RWPE1 (cell line): ENCODE data around the gene CPEB3.

ENCODE experiments used
- CTCF ChIA-PET: fragments of 350-600 bp; sonication (Branson Sonifier 250); formaldehyde crosslinking; extraction: SDS; loops from one replicate; lab custom pipeline; 2021; lab: Yijun Ruan, JAX
- POLR2A ChIA-PET: fragments of 400-600 bp; formaldehyde crosslinking; extraction: SDS; loops from one replicate; lab custom pipeline; 2020; ENCODE audit warnings: antibody characterized with exemption; ENCODE audit not compliant: low non-redundant PET; lab: Yijun Ruan, JAX
- DNase-seq: peaks from one replicate; pipeline ENCODE4 v3.0.0; 2012; ENCODE audit warnings: low spot score
- H3K27ac ChIP-seq: fragments of 450-650 bp; 2 replicates; pipeline ENCODE4 v1.5.1; 2017
- CTCF ChIP-seq: fragments of 450-650 bp; conservative IDR thresholded peaks from 2 replicates; pipeline ENCODE4 v1.5.1; 2017; ENCODE audit warnings: low read depth, mild to moderate bottlenecking

Gene CPEB3

DNA sequence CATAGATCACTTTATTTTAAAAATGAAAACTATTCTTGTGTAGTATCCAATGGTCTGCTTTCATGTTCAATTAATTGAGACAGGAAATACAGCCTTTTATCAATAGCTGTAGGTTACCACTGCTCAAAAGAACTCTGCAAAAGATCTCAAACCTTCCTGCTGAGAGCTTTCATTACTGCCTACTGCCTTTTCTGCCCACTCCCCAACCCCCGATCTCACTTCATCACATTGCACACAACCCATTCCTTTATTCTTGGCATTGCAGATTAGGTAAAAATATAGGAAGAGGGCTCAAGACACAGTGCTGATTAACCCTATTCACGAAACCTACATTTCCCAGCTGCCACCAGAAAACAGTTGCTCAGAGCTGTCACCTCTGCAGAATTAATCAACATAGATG lies 195.9 kb downstream of the CPEB3 start:
- no peak overlapping the region for H3K27ac ChIP-seq
- DNase-seq, result no peak
- no peak for TF ChIP-seq CTCF
- POLR2A ChIA-PET, result no interaction called here
- CTCF ChIA-PET, result interaction anchor here (0.6 kb wide), 1 partner anchor 30 kb away, joined by 3 read pairs; no protein-coding TSS in a partner anchor

DNA sequence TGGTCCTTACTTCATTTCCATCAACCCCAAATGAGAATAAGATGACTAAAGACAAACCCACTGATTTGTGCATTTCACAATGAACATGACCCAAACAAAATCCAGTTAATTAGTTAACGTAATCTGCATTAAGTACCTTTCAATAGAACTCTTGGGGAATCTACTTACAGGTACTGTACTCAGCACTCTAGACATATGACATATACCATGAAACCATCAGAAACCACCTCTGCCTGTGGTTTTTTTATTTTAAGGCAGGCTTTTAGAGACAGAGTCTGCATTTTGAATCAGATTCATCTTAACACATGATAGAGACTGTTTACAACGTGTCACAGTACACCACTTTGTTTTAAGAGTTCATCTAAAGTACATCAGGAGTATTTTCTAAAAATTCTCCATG lies 198.9 kb downstream of the CPEB3 start:
- TF ChIP-seq CTCF, result no peak
- DNase-seq, result no peak
- ChIA-PET CTCF (no interaction called here), POLR2A (no interaction called here)
- H3K27ac ChIP-seq, result no peak overlapping the region

DNA sequence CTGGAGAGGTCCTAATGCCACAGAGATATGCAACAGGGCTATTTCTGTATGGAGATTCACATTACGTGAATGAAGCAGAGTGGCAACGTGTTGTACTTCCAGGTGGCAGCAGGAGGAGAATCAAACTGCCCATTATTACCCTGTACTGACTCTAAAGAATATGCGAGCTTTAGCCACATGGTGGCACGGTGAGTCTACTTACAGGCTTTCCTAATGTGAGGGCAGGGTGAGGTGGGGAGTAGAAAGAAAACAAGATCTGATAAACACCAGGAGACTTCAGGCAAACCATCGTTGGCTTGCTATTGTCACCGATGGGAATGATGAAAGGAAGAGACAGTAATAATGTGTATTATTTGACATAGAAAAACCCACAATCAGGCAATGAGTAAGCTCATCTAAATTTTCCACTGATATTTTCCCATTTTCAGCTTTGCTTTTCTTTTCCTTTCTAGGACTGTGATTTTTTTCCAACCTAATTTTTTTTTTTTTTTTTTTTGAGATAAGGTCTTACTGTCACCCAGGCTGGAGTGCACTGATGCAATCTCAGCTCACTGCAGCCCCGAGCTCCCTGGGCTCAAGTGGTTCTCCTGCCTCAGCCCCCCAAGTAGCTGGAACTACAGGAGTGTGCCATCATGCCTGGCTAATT lies 203.0 kb downstream of the CPEB3 start:
- H3K27ac ChIP-seq, result no peak overlapping the region
- CTCF ChIA-PET, result interaction anchor here (0.5 to 2.8 kb wide), 33 partner anchors 9 to 494 kb away, joined by 3 to 18 read pairs (median 4); partner anchors contain the start of genes CPEB3 and MARCHF5
- TF ChIP-seq CTCF, result peak; percentile 87
- DNase-seq, result peak; percentile 87
- POLR2A ChIA-PET, result interaction anchor here (0.6 kb wide), 1 partner anchor 203 kb away, joined by 6 read pairs; the partner anchor contains the start of genes CPEB3 and MARCHF5

- ChIA-PET CTCF (no interaction called here), POLR2A (no interaction called here)
- DNase-seq, result no peak
- no peak for TF ChIP-seq CTCF
- no peak overlapping the region for H3K27ac ChIP-seq
Observed at GRCh38 chr10:92082583-92083280, 208.1 kb downstream of the CPEB3 start.

DNA sequence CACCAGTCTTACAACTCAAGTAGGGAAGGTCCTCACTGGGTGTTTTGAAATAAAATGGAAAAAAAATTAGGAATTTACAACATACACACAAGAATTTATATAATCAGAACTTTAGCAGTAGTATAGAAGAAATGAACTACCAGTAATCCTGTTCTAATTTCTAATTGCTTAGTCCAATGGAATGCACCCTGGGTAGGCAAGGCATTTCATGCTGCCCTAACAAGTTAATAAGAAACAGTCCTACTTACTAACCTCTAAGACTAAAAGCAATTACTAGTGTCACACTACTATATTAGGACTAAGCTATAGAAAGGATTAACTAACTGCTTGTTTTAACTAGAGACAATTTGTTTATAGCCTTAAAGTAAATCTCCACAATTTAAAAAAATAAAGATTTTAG lies 209.2 kb downstream of the CPEB3 start:
- ChIA-PET POLR2A (no interaction called here), CTCF (interaction anchor here (0.6 kb wide), 1 partner anchor 783 kb away, joined by 3 read pairs; no protein-coding TSS in a partner anchor)
- no peak for TF ChIP-seq CTCF
- H3K27ac ChIP-seq, result no peak overlapping the region
- DNase-seq, result no peak

DNA sequence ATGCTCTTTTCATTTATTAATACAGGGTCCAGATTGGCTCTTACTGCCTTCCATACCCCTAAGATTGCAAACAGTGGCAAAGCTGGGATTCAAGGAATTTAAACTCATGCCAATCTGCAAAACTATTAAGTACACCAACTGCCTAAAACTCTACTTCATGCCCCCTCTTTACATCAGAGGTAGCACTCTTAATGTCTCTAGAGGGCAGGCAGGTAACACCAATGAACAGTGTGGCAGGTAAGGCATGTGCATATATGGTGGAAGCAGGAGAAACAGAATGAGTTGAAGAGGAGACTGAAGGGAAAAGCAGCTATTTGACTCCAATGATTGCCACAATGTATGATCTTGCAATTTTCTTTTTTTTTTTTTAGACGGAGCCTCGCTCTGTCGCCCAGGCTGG lies 210.6 kb downstream of the CPEB3 start:
- DNase-seq, result no peak
- POLR2A ChIA-PET, result no interaction called here
- H3K27ac ChIP-seq, result no peak overlapping the region
- CTCF ChIA-PET, result interaction anchor here (0.6 to 0.9 kb wide), 2 partner anchors 323 to 359 kb away, joined by 3 read pairs; no protein-coding TSS in a partner anchor
- TF ChIP-seq CTCF, result no peak
